ENCODE results near the gene SLC39A9. TPM values are rescaled to one million over a fixed set of nuclear protein-coding genes. Genes with fewer than 3 reads are reported as not detected.
"Not testable (repeated sequence)": the region's sequence is repeated elsewhere in the genome, so short reads cannot be mapped to it uniquely, and the experiment has no call there.

Gene SLC39A9
- total RNA-seq, 2 experiments from 2014 or later, result 86.5 to 91.7 TPM

DNA sequence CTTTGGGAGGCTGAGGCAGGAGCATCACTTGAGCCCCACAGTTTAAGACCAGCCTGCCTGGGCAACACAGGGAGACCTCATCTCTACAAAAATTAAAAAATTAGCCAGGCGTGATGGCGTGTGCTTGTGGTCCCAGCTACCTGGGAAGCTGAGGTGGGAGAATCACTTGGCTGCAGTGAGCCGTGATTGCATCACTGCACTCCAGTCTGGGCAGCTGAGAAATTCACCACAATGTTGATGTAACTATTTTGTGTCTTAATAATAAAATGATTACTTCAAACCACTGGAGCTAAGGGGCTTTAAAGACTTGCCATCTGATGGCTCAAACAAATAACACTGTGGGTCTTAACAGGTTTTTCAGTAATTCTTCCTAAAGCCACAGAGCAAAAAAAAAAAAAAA lies 11.2 kb upstream of the SLC39A9 start:
- Histone ChIP-seq H3K36me3 (ENCODE audit: insufficient read depth, low read length) (peaks cover 99% of the 10 kb centered on the region), H3K4me3 (ENCODE audit: low read depth, low read length, poor library complexity, severe bottlenecking) (no peak overlapping the region), H4K20me1 (ENCODE audit: insufficient read depth, low read length) (peaks cover 9% of the 10 kb centered on the region), H3K9me3 (ENCODE audit: low read length) (peaks cover 17% of the 10 kb centered on the region; the same call in 1 of the 2 replicates), H2AFZ (ENCODE audit: low read length) (no peak overlapping the region), H3K4me2 (ENCODE audit: low read length) (no peak overlapping the region), H3K4me1 (ENCODE audit: insufficient read depth, low read length, poor library complexity, severe bottlenecking) (peaks cover 10% of the 10 kb centered on the region), H3K9me2 (ENCODE audit: insufficient read depth, low read length) (no peaks in the 10 kb centered on the region), H3K79me2 (ENCODE audit: insufficient read depth, low read depth, low read length) (peaks cover 100% of the 10 kb centered on the region), H3K27ac (ENCODE audit: low read depth, low read length, poor library complexity, severe bottlenecking) (no peak overlapping the region)
- CTCF ChIA-PET (ENCODE audit: unreplicated experiment), result interaction anchor here (0.5 kb wide), 1 partner anchor 1247 kb away, joined by 3 read pairs; no protein-coding TSS in a partner anchor
- POLR2A ChIA-PET, result no interaction called here
- TF ChIP-seq, protein P1, sequence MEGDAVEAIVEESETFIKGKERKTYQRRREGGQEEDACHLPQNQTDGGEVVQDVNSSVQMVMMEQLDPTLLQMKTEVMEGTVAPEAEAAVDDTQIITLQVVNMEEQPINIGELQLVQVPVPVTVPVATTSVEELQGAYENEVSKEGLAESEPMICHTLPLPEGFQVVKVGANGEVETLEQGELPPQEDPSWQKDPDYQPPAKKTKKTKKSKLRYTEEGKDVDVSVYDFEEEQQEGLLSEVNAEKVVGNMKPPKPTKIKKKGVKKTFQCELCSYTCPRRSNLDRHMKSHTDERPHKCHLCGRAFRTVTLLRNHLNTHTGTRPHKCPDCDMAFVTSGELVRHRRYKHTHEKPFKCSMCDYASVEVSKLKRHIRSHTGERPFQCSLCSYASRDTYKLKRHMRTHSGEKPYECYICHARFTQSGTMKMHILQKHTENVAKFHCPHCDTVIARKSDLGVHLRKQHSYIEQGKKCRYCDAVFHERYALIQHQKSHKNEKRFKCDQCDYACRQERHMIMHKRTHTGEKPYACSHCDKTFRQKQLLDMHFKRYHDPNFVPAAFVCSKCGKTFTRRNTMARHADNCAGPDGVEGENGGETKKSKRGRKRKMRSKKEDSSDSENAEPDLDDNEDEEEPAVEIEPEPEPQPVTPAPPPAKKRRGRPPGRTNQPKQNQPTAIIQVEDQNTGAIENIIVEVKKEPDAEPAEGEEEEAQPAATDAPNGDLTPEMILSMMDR (conservative IDR thresholded peaks at IDR 0.05; ENCODE audit: low read length), result no peak
- no peak for TF ChIP-seq EZH2phosphoT487 (IDR thresholded peaks at IDR 0.05; ENCODE audit: borderline replicate concordance, low read depth, low read length)
- BruUV-seq (replicated peaks), result no TSS peak
- intact Hi-C loops (cut with micrococcal nuclease; ENCODE audit: unreplicated experiment), result no loop called here
- DNase-seq (ENCODE audit: low spot score), result no peak

DNA sequence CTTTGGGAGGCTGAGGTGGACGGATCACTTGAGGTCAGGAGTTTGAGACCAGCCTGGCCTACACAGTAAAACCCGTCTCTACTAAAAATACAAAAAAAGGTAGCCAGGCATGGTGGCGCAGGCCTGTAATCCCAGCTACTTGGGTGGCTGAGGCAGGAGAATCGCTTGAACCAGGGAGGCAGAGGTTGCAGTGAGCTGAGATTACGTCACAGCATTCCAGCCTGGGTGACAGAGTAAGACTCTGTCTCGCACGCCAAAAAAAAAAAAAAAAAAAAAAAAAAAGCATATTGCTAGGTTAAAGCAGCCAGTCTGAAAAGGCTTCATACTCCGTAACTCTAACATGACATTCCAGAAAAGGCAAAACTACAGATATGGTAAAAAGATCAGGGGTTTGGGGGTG lies 7.1 kb upstream of the SLC39A9 start:
- Histone ChIP-seq H3K9me3 (ENCODE audit: low read length) (peaks cover 17% of the 10 kb centered on the region; the same call in 1 of the 2 replicates), H3K36me3 (ENCODE audit: insufficient read depth, low read length) (peaks cover 99% of the 10 kb centered on the region), H4K20me1 (ENCODE audit: insufficient read depth, low read length) (peaks cover 24% of the 10 kb centered on the region), H3K79me2 (ENCODE audit: insufficient read depth, low read depth, low read length) (peaks cover 100% of the 10 kb centered on the region), H3K4me1 (ENCODE audit: insufficient read depth, low read length, poor library complexity, severe bottlenecking) (peaks cover 51% of the 10 kb centered on the region)
- H3K9me2 ChIP-seq (ENCODE audit: insufficient read depth, low read length); H3K4me2 ChIP-seq (ENCODE audit: low read length); H3K27ac ChIP-seq (ENCODE audit: low read depth, low read length, poor library complexity, severe bottlenecking); intact Hi-C loops (cut with micrococcal nuclease; ENCODE audit: unreplicated experiment); H2AFZ ChIP-seq (ENCODE audit: low read length); H3K4me3 ChIP-seq (ENCODE audit: low read depth, low read length, poor library complexity, severe bottlenecking); DNase-seq (ENCODE audit: low spot score); BruUV-seq (replicated peaks); CTCF ChIA-PET (ENCODE audit: unreplicated experiment): not testable (repeated sequence)
- POLR2A ChIA-PET, result interaction anchor here (1.1 kb wide), 1 partner anchor 10 kb away, joined by 3 read pairs; no protein-coding TSS in a partner anchor

DNA sequence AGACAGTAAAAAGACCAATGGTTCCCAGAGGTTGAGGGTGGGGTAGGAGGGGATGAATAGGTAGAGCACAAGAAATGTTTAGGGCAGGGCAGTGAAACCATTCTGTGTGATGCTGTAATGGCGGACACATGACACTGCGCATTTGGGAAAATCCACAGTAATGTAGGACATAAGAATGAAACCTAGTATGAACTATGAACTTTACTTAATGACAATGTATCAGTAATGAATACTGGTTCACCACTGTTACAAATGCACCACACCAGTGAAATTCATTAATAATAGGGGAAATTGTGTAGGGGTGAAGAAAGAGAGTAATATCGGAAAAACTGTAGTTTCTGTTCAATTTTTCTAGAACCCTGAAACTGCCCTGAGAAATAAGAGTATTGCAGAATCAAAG lies 6.0 kb upstream of the SLC39A9 start:
- intact Hi-C loops (cut with micrococcal nuclease; ENCODE audit: unreplicated experiment), result no loop called here
- peak overlapping the region; percentile 18 for H3K27ac ChIP-seq (ENCODE audit: low read depth, low read length, poor library complexity, severe bottlenecking)
- peaks cover 33% of the 10 kb centered on the region for H4K20me1 ChIP-seq (ENCODE audit: insufficient read depth, low read length)
- ChIA-PET CTCF (ENCODE audit: unreplicated experiment) (no interaction called here), POLR2A (interaction anchor here (0.7 to 1.0 kb wide), 2 partner anchors 9 to 54 kb away, joined by 4 to 5 read pairs; no protein-coding TSS in a partner anchor)
- H3K9me2 ChIP-seq (ENCODE audit: insufficient read depth, low read length), result no peaks in the 10 kb centered on the region
- peaks cover 17% of the 10 kb centered on the region; the same call in 1 of the 2 replicates for H3K9me3 ChIP-seq (ENCODE audit: low read length)
- peaks cover 99% of the 10 kb centered on the region for H3K36me3 ChIP-seq (ENCODE audit: insufficient read depth, low read length)
- no peak for DNase-seq (ENCODE audit: low spot score)
- no peak overlapping the region for H3K4me3 ChIP-seq (ENCODE audit: low read depth, low read length, poor library complexity, severe bottlenecking)
- TF ChIP-seq, protein P1 (conservative IDR thresholded peaks at IDR 0.05; ENCODE audit: low read length), result no peak
- TF ChIP-seq EZH2phosphoT487 (IDR thresholded peaks at IDR 0.05; ENCODE audit: borderline replicate concordance, low read depth, low read length), result no peak
- H2AFZ ChIP-seq (ENCODE audit: low read length), result no peak overlapping the region
- H3K4me2 ChIP-seq (ENCODE audit: low read length), result peak overlapping the region; percentile 8; the same call in 1 of the 2 replicates
- peaks cover 55% of the 10 kb centered on the region for H3K4me1 ChIP-seq (ENCODE audit: insufficient read depth, low read length, poor library complexity, severe bottlenecking)
- peaks cover 100% of the 10 kb centered on the region for H3K79me2 ChIP-seq (ENCODE audit: insufficient read depth, low read depth, low read length)
- BruUV-seq (replicated peaks), result no TSS peak

All from OCI-LY7 (cell line).